K562 treated with DMSO at 1 percent for 4 hours (cell line): ENCODE results near the gene PELI1. TPM values are rescaled to one million over a fixed set of nuclear protein-coding genes. Genes with fewer than 3 reads are reported as not detected.

ENCODE experiments used
- total RNA-seq: library from RNA; unstranded; fragments of 300-600 nt; gene quantifications from 2 replicates; pipeline ENCODE4 v1.2.3, GENCODE V29; 2022; ENCODE audit not compliant: insufficient read depth

PELI1 gene
- total RNA-seq = 20.0 and 25.7 TPM in 2 replicates

DNA sequence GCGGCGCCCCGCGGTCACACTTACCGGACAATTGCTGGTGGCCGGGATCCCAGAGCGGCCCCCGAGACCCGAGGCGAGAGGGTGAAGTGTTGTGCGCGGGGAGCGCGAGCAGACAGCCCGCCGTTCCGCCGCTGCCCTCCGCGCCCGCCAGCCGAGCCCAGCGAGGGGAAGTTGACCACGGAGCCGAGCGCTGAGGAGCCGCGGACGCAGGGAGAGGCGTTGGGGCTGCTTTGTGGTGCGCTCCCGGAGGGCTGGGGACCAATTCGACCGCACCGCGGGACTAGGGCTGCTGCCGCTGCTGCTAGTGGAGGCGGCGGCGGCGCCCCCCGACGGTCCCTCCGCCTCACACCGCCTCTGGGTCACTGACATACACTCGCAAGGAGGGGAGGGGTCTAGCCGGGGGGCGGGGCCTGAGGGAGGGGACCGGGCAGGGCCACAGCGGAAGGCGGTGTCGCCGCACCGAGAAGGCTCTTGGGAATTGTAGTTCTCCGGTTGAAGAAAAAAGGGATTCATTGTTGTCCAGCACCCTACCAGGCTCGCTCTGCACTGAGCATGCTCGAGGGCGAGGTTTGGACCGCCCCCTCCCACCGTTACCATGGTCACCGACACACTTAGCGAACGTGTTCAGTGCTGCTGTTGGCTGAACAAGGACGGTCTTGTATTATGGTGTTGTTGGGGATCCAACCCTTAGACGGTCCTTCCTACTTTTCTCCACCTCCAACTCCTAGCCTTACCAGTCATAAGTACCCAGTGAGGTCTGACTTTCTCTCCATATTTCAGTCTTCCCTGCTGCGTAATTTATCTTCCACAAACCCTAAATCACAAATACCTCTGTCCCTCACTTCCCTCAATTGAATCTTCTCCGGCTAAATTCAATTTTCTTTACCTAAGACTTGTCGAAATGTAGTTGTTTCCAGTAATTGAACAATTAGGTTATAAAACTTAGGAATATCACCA, at the start of gene PELI1:
TSS of gene PELI1 (minus strand) at position 364 of the 957 bp plus-strand sequence. CDS start 36,110 bp downstream, outside the sequence.

Other genes with a start within 250 kb of the PELI1 start
- gene VPS54, start 125.0 kb downstream of the PELI1 start, total RNA-seq = 14.1 and 16.9 TPM in 2 replicates